GM21576 (cell line): Measurements from ENCODE around the gene CENPVL3.
"Not testable (repeated sequence)": the region's sequence is repeated elsewhere in the genome, so short reads cannot be mapped to it uniquely, and the experiment has no call there.

Experiments
- ATAC-seq: cut with Tn5 transposase; IDR thresholded peaks from one replicate; pipeline ENCODE4 v1.9.1; 2021; ENCODE audit warnings: mild to moderate bottlenecking, moderate library complexity; ENCODE audit not compliant: unreplicated experiment

Gene CENPVL3

GRCh38 chrX:51618241-51619155, at the start of gene CENPVL3:
CENPVL3 (minus strand) TSS chrX:51618912; CDS start chrX:51618873, 39 bp downstream.
- ATAC-seq = not testable (repeated sequence)

- ATAC-seq = no peak
Observed at GRCh38 chrX:51665981-51666380, 47.3 kb upstream of the CENPVL3 start.

GRCh38 chrX:51643377-51643776, 24.7 kb upstream of the CENPVL3 start:
- ATAC-seq = no peak

- no peak for ATAC-seq
Observed at GRCh38 chrX:51641421-51642021, 22.8 kb upstream of the CENPVL3 start.

DNA sequence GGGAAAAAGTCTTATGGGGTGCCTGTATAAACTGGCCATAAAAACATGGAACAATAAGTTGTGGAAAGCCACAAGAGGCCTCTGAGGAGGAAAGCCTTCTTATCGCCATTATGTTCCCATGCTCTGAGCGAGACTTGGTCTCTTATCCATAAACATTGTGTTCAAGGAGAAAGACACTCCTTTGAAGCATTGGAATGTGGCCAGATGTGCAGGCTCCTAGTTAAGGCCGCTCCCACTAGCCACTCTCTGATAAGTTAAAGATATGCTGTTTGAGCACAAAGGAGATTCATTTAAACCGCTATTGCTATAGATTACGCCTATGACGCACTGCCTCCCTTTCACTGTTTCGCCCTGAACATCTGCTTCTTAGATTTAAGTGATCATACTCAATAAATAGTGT, 17.8 kb upstream of the CENPVL3 start:
- ATAC-seq = not testable (repeated sequence)

DNA sequence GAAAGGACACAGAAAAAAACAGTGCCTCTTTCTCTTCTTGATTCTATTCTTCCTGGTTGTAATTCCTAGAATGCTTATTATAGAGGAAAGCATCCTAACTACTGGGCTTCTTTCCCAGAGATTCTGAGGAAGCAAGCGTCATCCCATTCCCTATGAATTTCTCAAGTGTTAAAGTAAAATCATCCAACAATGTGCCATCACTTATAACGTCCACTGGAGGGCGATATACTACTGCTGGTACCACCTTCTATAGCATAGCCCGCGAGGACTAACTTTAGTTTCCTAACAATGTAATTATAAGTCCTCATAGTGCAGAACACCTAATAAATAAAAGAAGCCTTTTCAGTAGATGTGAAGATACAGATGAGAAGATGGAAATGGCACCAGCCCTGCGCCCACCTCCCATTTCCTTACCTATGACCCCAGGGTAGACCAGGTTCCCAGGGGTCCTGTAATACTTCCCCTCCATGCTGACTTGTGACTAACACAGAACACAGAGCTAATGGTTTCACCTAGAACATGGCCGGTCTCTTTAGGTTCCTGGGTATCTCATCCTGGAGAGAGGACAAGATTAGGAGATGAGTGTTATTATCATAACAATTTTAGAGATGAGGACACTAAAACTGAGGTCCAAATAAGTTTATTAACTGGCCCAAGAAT, 4.2 kb downstream of the CENPVL3 start:
- ATAC-seq = no peak

GRCh38 chrX:51608766-51609165, 9.9 kb downstream of the CENPVL3 start:
- ATAC-seq = no peak

DNA sequence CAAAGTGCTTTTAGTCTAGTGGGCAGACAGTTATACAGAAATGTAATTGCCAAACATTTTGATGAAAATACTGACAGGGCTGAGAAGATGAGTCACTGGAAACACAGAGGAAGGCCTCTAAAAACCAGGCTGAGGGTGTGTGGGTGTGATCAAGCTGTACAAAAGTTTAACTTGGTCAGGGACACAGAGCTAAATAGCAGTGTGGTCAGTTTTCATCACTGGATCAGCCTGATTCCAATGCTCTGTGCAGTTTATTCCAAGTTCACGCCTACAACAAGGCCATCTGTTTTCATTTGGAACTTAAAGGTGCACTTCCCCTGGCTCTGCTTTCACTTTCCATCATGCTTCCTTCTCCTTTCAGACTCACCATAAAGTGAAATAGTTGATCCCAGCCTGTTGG, 10.6 kb downstream of the CENPVL3 start:
- ATAC-seq = no peak

DNA sequence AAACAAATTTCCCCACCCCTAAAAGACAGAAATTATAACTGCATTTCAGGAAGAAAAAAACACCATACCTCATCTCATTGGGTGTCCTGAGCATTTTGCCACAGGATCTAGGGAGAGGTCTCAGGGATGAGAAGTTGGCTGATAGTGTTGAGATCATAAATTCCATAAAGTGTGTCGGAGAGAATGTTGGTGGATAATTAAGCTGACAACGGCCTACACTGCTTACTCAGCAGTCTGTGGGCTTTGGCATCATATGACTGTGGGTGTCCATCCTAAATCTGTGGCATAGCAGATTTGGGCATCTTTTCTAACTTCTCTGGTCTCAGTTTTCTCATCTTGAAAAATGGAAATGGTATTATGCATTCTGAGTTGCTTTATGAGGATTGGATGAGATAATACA, 12.3 kb downstream of the CENPVL3 start:
- ATAC-seq = no peak

DNA sequence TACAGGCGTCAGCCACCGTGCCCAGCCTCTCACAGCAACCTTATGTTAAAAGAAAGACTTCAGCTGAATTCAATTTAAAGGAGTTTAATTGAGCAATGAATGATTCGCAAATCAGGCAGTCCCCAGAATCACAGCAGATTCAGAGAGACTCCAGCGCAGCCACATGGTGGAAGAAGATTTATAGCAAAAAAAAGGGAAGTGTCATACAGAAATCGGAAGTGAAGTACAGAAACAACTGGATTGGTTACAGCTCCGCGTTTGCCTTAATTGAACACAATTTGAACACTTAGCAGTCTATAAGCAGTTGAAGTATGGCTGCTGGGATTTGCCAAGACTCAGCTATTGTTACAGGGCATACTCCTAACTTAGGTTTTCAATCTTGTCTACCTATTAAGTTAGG, 19.8 kb downstream of the CENPVL3 start:
- no peak for ATAC-seq

DNA sequence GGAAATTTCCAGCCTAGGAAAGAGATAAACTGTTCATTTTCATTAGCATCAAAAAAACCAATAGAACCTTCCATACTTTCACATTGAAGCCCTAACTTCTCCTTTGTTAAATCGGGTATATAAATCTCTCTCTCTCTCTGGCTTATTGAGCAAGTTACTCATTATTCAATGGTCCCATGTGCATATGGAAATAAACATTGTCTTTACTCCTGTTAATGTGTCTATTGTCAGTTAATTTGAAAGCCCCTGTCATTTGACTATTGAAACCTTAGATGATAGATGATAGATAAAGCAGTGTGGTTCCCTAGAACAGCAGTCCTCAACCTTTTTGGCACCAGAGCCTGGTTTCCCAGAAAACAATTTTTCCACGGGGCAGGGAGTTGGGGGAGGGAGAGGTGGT, 46.8 kb downstream of the CENPVL3 start:
- no peak for ATAC-seq

- no peak for ATAC-seq
Observed at GRCh38 chrX:51569561-51569960, 49.2 kb downstream of the CENPVL3 start.

DNA sequence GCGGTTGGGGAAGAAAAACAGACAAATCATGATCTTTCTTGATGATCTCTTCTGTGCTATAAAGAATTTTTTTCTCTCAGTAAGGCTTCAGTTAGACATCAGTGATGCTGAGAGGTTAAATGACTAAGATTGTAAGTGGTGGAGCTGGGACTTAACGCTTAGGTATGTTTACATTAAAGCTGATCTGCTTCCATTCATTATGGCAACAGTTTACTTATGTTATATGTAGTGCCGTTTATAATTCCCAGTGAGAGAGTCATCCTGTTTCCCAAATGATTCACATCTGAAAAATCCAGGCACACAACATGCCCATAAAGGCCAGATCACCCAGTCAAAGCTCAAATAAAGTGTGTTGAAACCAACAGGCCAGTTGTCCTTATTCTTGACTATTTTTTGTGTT, 50.1 kb downstream of the CENPVL3 start:
- no peak for ATAC-seq
